Measurements from ENCODE around the gene MICALL2. TPM values are rescaled to one million over a fixed set of nuclear protein-coding genes. Genes with fewer than 3 reads are reported as not detected.

The MICALL2 gene
- total RNA-seq, 6 donors from 2014 or later = 17.8 to 67.1 (median 42.4) TPM

DNA sequence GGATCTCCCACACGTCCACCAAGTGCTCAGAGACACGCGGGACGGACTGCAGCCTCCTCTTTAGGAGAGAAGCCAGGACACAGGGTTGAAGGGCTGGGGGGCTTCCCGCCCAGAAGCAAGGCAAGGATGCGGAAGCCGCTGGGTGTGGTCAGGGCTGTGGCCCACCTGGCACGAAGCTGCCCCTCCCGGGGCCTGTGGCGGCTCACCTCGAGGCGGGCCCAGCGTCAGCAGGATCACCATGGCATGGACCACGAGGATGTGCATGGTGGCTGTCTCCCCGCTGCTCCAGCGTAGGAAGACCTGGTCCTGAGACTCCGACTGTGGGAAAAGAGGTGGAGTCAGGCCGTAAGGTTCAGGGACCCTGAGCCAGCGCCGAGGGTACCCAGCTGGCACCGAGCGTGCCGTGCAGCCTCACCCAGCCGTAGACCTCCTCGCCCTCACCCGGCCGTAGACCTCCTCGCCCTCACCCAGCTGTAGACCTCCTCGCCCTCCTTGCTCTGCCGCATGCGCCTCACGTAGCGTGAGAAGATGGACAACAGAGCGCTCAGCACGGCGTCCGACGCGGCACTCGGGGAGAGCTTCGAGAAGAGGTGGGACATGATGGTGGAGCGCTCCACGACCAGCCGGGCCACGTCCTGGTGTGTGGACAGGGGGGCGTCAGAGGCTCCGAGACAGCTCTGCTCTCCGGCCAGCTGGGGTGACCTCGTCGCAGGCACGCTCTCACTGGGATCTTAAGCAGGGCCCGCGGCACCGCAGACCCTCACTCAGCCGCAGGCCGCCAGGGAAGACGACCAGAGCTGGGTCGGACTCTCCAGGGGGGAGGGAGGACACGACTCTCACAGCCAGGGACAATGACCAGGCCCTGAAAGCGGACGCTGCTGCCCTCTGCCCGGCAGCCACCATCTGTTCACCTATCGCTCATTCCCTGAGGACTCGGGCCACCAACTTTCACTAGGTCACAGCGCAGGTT is 24.6 kb upstream of the MICALL2 start:
- Histone ChIP-seq H3K9me3 (no peaks in the 10 kb centered on the region), H3K36me3 (peaks cover 30 to 100% (median 99%) of the 10 kb centered on the region in 4 donors)
- WGBS, 2 donors = 93 to 96% methylated on average over 40 to 61 of the region's 65 CpGs

DNA sequence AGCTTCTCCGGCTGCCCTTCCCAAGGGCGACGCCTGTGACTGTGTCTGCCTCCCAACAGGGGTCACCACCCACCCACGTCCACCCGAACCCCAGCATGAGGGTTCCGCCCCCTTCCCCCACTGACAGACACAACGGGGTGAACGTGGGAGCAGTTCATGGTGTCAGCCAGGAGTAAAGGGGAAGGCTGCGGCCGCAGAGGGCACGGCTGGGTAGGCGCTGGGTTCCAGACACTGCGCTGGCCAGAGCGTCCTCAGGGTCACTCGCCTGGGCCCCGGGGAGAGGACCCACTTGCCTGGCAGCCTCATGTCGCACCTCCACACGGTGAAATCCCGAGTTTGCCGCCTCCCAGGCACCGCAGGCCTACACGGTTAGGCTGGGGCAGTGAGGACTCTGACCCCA is 23.8 kb upstream of the MICALL2 start:
- Histone ChIP-seq H3K9me3 (no peaks in the 10 kb centered on the region), H3K27ac (no peak overlapping the region), H3K36me3 (peaks cover 36 to 100% (median 99%) of the 10 kb centered on the region in 4 donors), H3K4me3 (no peak overlapping the region), H3K4me1 (no peaks in the 10 kb centered on the region), H3K27me3 (no peaks in the 10 kb centered on the region)
- ATAC-seq (ENCODE audit: low FRiP score in 2 of 2) (no peak), DNase-seq (peak in 1 of 2 donors; percentile 68)
- TF ChIP-seq EP300 (IDR thresholded peaks at IDR 0.05) (no peak), POLR2A (IDR thresholded peaks at IDR 0.05) (no peak), POLR2AphosphoS5 (IDR thresholded peaks at IDR 0.05) (no peak), CTCF (IDR thresholded peaks at IDR 0.05) (no peak)
- 85 to 97% methylated on average over 10 to 22 of the region's 22 CpGs for WGBS, 2 donors

More for the DNA sequence above, 24.6 kb upstream of the MICALL2 start:
- H3K27ac ChIP-seq = no peak overlapping the region
- DNase-seq (peak in 1 of 2 donors; percentile 77), ATAC-seq (ENCODE audit: low FRiP score in 2 of 2) (no peak)
- H3K27me3 ChIP-seq = no peaks in the 10 kb centered on the region
- H3K4me3 ChIP-seq = no peak overlapping the region
- H3K4me1 ChIP-seq = no peaks in the 10 kb centered on the region
- TF ChIP-seq POLR2A (IDR thresholded peaks at IDR 0.05) (no peak), CTCF (IDR thresholded peaks at IDR 0.05) (no peak), EP300 (IDR thresholded peaks at IDR 0.05) (no peak), POLR2AphosphoS5 (IDR thresholded peaks at IDR 0.05) (no peak)

GRCh38 chr7:1481300-1481699 is 22.0 kb upstream of the MICALL2 start:
- 97% methylated on average over 8 of the region's 20 CpGs; no CpG with 5 or more reads in 1 of the 2 donors for WGBS, 2 donors
- no peaks in the 10 kb centered on the region for H3K9me3 ChIP-seq
- TF ChIP-seq CTCF (IDR thresholded peaks at IDR 0.05) (no peak), EP300 (IDR thresholded peaks at IDR 0.05) (no peak), POLR2AphosphoS5 (IDR thresholded peaks at IDR 0.05) (no peak), POLR2A (IDR thresholded peaks at IDR 0.05) (no peak)
- H3K4me1 ChIP-seq = no peaks in the 10 kb centered on the region
- DNase-seq (no peak), ATAC-seq (ENCODE audit: low FRiP score in 2 of 2) (no peak)
- no peak overlapping the region for H3K27ac ChIP-seq
- H3K36me3 ChIP-seq = peaks cover 30 to 100% (median 98%) of the 10 kb centered on the region in 4 donors
- no peaks in the 10 kb centered on the region for H3K27me3 ChIP-seq
- H3K4me3 ChIP-seq = no peak overlapping the region

DNA sequence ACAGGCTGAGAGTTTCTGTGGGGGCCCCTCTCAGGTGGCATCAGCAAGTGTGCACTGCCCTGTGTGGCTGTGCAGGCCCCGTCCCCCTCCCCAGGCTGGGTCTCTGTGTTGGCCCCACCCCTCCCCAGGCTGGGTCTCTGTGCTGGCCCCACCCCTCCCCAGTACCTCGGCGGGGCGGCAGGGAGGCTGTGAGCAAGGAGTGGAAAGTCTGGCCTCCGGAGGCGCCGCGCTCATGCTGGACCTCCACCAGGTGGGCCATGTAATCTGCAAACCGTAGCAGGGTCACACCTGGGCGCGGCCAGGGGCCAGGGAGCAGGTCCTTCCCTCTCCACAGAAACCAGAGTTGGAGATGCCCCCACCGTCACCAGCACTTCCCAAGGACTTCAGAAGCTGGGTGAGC is 21.4 kb upstream of the MICALL2 start:
- 84 to 91% methylated on average over 7 to 12 of the region's 12 CpGs for WGBS, 2 donors
- H3K36me3 ChIP-seq = peaks cover 30 to 100% (median 98%) of the 10 kb centered on the region in 4 donors

More for the DNA sequence above, 21.4 kb upstream of the MICALL2 start:
- no peak overlapping the region for H3K4me3 ChIP-seq
- no peak overlapping the region for H3K27ac ChIP-seq
- no peak for TF ChIP-seq CTCF (IDR thresholded peaks at IDR 0.05)
- no peak for TF ChIP-seq POLR2AphosphoS5 (IDR thresholded peaks at IDR 0.05)
- no peak for TF ChIP-seq POLR2A (IDR thresholded peaks at IDR 0.05)
- TF ChIP-seq EP300 (IDR thresholded peaks at IDR 0.05) = no peak
- H3K27me3 ChIP-seq = no peaks in the 10 kb centered on the region
- H3K9me3 ChIP-seq = no peaks in the 10 kb centered on the region
- H3K4me1 ChIP-seq = no peaks in the 10 kb centered on the region
- ATAC-seq (ENCODE audit: low FRiP score in 2 of 2) (no peak), DNase-seq (no peak)

All from upper lobe of left lung (tissue), 6 donors.